Panc1 (cell line): ENCODE measurements around the gene ZACN.

Experiments used
- CTCF ChIP-seq: fragments of 450-650 bp; IDR thresholded peaks from 2 replicates; pipeline ENCODE4 v1.5.1; 2017; ENCODE audit warnings: mild to moderate bottlenecking
- POLR2AphosphoS5 ChIP-seq: IDR thresholded peaks from 2 replicates; pipeline ENCODE4 v1.6.1; 2012; ENCODE audit warnings: mild to moderate bottlenecking, low read depth, low read length, moderate library complexity
- REST ChIP-seq, 2 experiments: IDR thresholded peaks; 2 replicates each; pipeline ENCODE4 v1.6.1; 2011 to 2012; ENCODE audit warnings: low read depth in 2 of 2, control low read depth in 1 of 2, low read length in 1 of 2, mild to moderate bottlenecking in 1 of 2, moderate library complexity in 1 of 2; ENCODE audit not compliant: insufficient read depth in 1 of 2

- TF ChIP-seq CTCF (no peak), POLR2AphosphoS5 (no peak), REST (IDR thresholded peaks at IDR 0.05; ENCODE audit: insufficient read depth in 1 of 2, low read depth in 2 of 2, low read length in 1 of 2) (no peak)
These were observed 15.1 kb downstream of the ZACN start for GRCh38 chr17:76094046-76094445.
